ENCODE measurements around the gene CYB561D2.
A peak's percentile ranks its signal among the peaks of the same experiment; 100 is the strongest.

CYB561D2 gene

DNA sequence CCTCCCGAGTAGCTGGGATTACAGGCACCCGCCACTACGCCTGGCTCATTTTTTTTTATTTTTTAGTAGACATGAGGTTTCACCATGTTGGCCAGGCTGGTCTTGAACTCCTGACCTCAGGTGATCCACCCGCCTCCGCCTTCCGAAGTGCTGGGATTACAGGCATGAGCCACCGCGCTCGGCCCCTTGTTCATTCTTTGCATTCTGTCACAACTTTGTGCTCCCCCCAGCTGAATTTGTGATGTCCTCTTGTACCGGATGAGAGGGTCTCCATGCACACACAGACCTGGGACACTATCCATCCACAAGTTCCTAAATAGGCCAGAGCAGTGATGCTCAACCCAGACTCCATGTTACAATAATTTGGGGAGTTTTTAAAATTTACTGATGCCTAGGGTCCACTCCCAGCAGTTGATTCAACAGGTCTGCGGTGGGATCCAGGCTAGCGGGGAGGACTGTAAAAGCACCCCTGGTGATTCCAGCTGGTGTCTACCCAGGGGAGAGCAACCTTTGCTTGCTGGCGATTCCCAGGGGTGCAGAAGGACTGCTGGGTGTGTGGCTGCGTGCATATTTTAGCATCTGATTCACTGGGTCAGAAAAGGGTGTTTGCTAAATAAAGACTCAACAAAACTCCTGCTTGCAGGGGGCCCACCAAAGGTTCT, 11.0 kb upstream of the CYB561D2 start:
- H3K18ac ChIP-seq (ENCODE audit: low read length), result no peak overlapping the region
- H3K4me1 ChIP-seq (ENCODE audit: control insufficient read depth in 1 of 2, insufficient read depth in 2 of 2, low read length in 2 of 2), result peaks cover 19 to 23% of the 10 kb centered on the region in 2 experiments
- peaks cover 0 to 5% of the 10 kb centered on the region in 2 experiments for H3K36me3 ChIP-seq (ENCODE audit: control insufficient read depth in 1 of 2, insufficient read depth in 2 of 2, low read length in 2 of 2)
- no peak for DNase-seq
- H3K27me3 ChIP-seq (ENCODE audit: insufficient read depth, low read length), result peaks cover 27% of the 10 kb centered on the region
- H4K91ac ChIP-seq (ENCODE audit: low read depth, low read length), result no peak overlapping the region
- no peak overlapping the region for H4K12ac ChIP-seq (ENCODE audit: low read depth, low read length)
- no peak overlapping the region for H3K4me2 ChIP-seq (ENCODE audit: low read length)
- H4K8ac ChIP-seq (ENCODE audit: low read depth, low read length), result no peak overlapping the region
- H3K4ac ChIP-seq (ENCODE audit: low read depth, low read length), result no peak overlapping the region
- H2BK5ac ChIP-seq (ENCODE audit: low read depth, low read length, poor library complexity), result no peak overlapping the region
- H3K4me3 ChIP-seq (ENCODE audit: low read depth, low read length), result no peak overlapping the region
- no peak overlapping the region for H2AK5ac ChIP-seq (ENCODE audit: low read length)
- peaks cover 6% of the 10 kb centered on the region for H3K9me3 ChIP-seq (ENCODE audit: insufficient read depth, low read depth, low read length)
- H3K79me1 ChIP-seq (ENCODE audit: low read length), result peaks cover 12% of the 10 kb centered on the region
- H2AFZ ChIP-seq (ENCODE audit: insufficient read depth, low read length, poor library complexity), result no peak overlapping the region
- WGBS (ENCODE audit: extremely low coverage, insufficient coverage, insufficient read length), result no CpG with 5 or more reads among the region's 14 CpGs
- no peak overlapping the region for H3K23ac ChIP-seq (ENCODE audit: low read length)
- peaks cover 16% of the 10 kb centered on the region for H3K79me2 ChIP-seq (ENCODE audit: control insufficient read depth, insufficient read depth, low read length, poor library complexity)
- H2BK120ac ChIP-seq (ENCODE audit: insufficient read depth, low read length, poor library complexity), result no peak overlapping the region
- no peak overlapping the region for H2BK12ac ChIP-seq (ENCODE audit: low read length)
- H3K9ac ChIP-seq (ENCODE audit: low read length), result no peak overlapping the region
- H3K14ac ChIP-seq (ENCODE audit: low read length), result no peak overlapping the region
- H3K27ac ChIP-seq (ENCODE audit: low read depth, low read length), result no peak overlapping the region

DNA sequence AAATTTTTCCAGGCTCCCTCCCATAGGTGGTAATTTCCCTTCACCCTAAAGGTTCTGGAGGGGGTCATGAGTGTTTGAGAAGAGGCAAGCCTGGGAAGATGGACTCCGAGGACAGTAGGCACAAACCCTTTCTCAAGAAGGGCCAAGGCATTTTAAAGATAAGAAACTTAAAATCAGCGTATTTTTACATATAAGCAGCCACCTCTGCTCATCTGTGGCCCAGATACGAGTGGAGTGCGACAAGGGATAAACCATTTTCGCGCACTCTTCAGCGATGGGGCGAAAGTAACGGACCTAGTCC, 10.6 kb upstream of the CYB561D2 start:
- Histone ChIP-seq H3K79me2 (ENCODE audit: control insufficient read depth, insufficient read depth, low read length, poor library complexity) (peaks cover 16% of the 10 kb centered on the region), H2BK120ac (ENCODE audit: insufficient read depth, low read length, poor library complexity) (no peak overlapping the region), H3K9ac (ENCODE audit: low read length) (no peak overlapping the region), H3K4me2 (ENCODE audit: low read length) (no peak overlapping the region), H3K27ac (ENCODE audit: low read depth, low read length) (no peak overlapping the region), H4K12ac (ENCODE audit: low read depth, low read length) (no peak overlapping the region), H2BK5ac (ENCODE audit: low read depth, low read length, poor library complexity) (no peak overlapping the region), H4K8ac (ENCODE audit: low read depth, low read length) (no peak overlapping the region), H3K4me1 (ENCODE audit: control insufficient read depth in 1 of 2, insufficient read depth in 2 of 2, low read length in 2 of 2) (peaks cover 19 to 23% of the 10 kb centered on the region in 2 experiments), H3K14ac (ENCODE audit: low read length) (no peak overlapping the region), H2AFZ (ENCODE audit: insufficient read depth, low read length, poor library complexity) (no peak overlapping the region), H4K91ac (ENCODE audit: low read depth, low read length) (no peak overlapping the region), H2BK12ac (ENCODE audit: low read length) (no peak overlapping the region), H3K27me3 (ENCODE audit: insufficient read depth, low read length) (peaks cover 29% of the 10 kb centered on the region), H3K36me3 (ENCODE audit: control insufficient read depth in 1 of 2, insufficient read depth in 2 of 2, low read length in 2 of 2) (peaks cover 0 to 3% of the 10 kb centered on the region in 2 experiments), H3K79me1 (ENCODE audit: low read length) (peaks cover 12% of the 10 kb centered on the region), H2AK5ac (ENCODE audit: low read length) (no peak overlapping the region), H3K4me3 (ENCODE audit: low read depth, low read length) (no peak overlapping the region), H3K4ac (ENCODE audit: low read depth, low read length) (no peak overlapping the region), H3K18ac (ENCODE audit: low read length) (no peak overlapping the region), H3K9me3 (ENCODE audit: insufficient read depth, low read depth, low read length) (peaks cover 6% of the 10 kb centered on the region), H3K23ac (ENCODE audit: low read length) (no peak overlapping the region)
- DNase-seq, result no peak
- WGBS (ENCODE audit: extremely low coverage, insufficient coverage, insufficient read length), result no CpG with 5 or more reads among the region's 9 CpGs

DNA sequence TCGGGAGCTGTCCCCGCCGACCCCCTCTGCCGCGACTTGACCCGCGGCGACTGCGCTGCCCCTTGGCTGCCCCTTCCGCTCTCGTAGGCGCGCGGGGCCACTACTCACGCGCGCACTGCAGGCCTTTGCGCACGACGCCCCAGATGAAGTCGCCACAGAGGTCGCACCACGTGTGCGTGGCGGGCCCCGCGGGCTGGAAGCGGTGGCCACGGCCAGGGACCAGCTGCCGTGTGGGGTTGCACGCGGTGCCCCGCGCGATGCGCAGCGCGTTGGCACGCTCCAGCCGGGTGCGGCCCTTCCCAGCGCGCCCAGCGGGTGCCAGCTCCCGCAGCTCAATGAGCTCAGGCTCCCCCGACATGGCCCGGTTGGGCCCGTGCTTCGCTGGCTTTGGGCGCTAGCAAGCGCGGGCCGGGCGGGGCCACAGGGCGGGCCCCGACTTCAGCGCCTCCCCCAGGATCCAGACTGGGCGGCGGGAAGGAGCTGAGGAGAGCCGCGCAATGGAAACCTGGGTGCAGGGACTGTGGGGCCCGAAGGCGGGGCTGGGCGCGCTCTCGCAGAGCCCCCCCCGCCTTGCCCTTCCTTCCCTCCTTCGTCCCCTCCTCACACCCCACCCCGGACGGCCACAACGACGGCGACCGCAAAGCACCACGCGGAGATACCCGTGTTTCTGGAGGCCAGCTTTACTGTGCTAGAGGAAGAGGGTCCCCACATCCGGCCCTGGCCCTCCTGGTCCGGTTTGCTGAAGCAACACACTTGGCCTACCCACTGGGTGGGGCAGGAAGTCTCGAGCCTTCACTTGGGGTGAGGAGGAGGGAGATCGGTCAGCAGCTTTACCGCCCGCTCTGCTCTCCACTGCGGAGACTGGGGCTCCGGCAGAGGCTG, 10.0 kb upstream of the CYB561D2 start, which contains the start of gene RASSF1:
Gene RASSF1, minus strand, starts transcription at position 389 of the 882 bp plus-strand sequence. Its CDS starts 31 bp downstream, at position 358.
- H3K18ac ChIP-seq (ENCODE audit: low read length), result no peak within 1 kb of the TSS
- no CpG with 5 or more reads among the region's 85 CpGs for WGBS (ENCODE audit: extremely low coverage, insufficient coverage, insufficient read length)
- peak within 1 kb of the TSS; percentile 46 for H3K4me3 ChIP-seq (ENCODE audit: low read depth, low read length)
- no peak within 1 kb of the TSS for H2BK12ac ChIP-seq (ENCODE audit: low read length)
- H3K9me3 ChIP-seq (ENCODE audit: insufficient read depth, low read depth, low read length), result peaks cover 6% of the 10 kb centered on the region
- no peak within 1 kb of the TSS for H2BK120ac ChIP-seq (ENCODE audit: insufficient read depth, low read length, poor library complexity)
- H3K23ac ChIP-seq (ENCODE audit: low read length), result no peak within 1 kb of the TSS
- peaks cover 12% of the 10 kb centered on the region for H3K79me1 ChIP-seq (ENCODE audit: low read length)
- peak within 1 kb of the TSS; percentile 13 for H2AFZ ChIP-seq (ENCODE audit: insufficient read depth, low read length, poor library complexity)
- peaks cover 0 to 2% of the 10 kb centered on the region in 2 experiments for H3K36me3 ChIP-seq (ENCODE audit: control insufficient read depth in 1 of 2, insufficient read depth in 2 of 2, low read length in 2 of 2)
- no peak within 1 kb of the TSS for H2BK5ac ChIP-seq (ENCODE audit: low read depth, low read length, poor library complexity)
- no peak within 1 kb of the TSS for H4K91ac ChIP-seq (ENCODE audit: low read depth, low read length)
- H3K4ac ChIP-seq (ENCODE audit: low read depth, low read length), result no peak within 1 kb of the TSS
- H4K12ac ChIP-seq (ENCODE audit: low read depth, low read length), result no peak within 1 kb of the TSS
- no peak within 1 kb of the TSS for H3K14ac ChIP-seq (ENCODE audit: low read length)
- H3K4me1 ChIP-seq (ENCODE audit: control insufficient read depth in 1 of 2, insufficient read depth in 2 of 2, low read length in 2 of 2), result peaks cover 19 to 23% of the 10 kb centered on the region in 2 experiments
- H3K9ac ChIP-seq (ENCODE audit: low read length), result no peak within 1 kb of the TSS
- H3K4me2 ChIP-seq (ENCODE audit: low read length), result peak within 1 kb of the TSS; percentile 59
- H3K79me2 ChIP-seq (ENCODE audit: control insufficient read depth, insufficient read depth, low read length, poor library complexity), result peaks cover 14% of the 10 kb centered on the region
- H3K27ac ChIP-seq (ENCODE audit: low read depth, low read length), result no peak within 1 kb of the TSS
- no peak for DNase-seq
- H4K8ac ChIP-seq (ENCODE audit: low read depth, low read length), result no peak within 1 kb of the TSS
- no peak within 1 kb of the TSS for H2AK5ac ChIP-seq (ENCODE audit: low read length)
- H3K27me3 ChIP-seq (ENCODE audit: insufficient read depth, low read length), result peaks cover 31% of the 10 kb centered on the region

DNA sequence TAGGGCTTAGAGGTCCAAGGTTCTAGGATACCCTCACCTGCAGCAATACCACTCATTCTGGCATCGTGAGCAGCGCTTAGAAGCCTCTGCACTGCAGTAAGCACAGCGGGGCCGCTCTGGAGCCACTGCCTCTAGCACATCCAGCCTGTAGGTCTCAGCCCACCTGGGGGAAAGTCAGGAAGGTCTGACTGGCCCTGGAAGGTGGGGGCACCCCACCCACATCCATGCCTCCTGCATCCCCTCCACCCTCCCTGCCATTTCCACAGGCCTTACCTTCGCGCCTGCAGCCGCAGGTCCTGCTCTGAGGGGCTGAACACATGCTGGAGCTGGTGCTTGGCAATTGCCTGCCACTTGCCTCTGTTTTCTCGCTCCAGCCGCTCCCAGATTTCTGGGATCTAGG, 9.1 kb upstream of the CYB561D2 start:
- Histone ChIP-seq H4K12ac (ENCODE audit: low read depth, low read length) (no peak overlapping the region), H3K27ac (ENCODE audit: low read depth, low read length) (no peak overlapping the region), H3K4ac (ENCODE audit: low read depth, low read length) (no peak overlapping the region), H3K36me3 (ENCODE audit: control insufficient read depth in 1 of 2, insufficient read depth in 2 of 2, low read length in 2 of 2) (no peaks in the 10 kb centered on the region), H3K9ac (ENCODE audit: low read length) (no peak overlapping the region), H3K18ac (ENCODE audit: low read length) (no peak overlapping the region), H3K23ac (ENCODE audit: low read length) (no peak overlapping the region), H3K79me2 (ENCODE audit: control insufficient read depth, insufficient read depth, low read length, poor library complexity) (peaks cover 9% of the 10 kb centered on the region), H2AFZ (ENCODE audit: insufficient read depth, low read length, poor library complexity) (no peak overlapping the region), H3K4me3 (ENCODE audit: low read depth, low read length) (no peak overlapping the region), H3K4me1 (ENCODE audit: control insufficient read depth in 1 of 2, insufficient read depth in 2 of 2, low read length in 2 of 2) (peaks cover 19 to 21% of the 10 kb centered on the region in 2 experiments), H4K91ac (ENCODE audit: low read depth, low read length) (no peak overlapping the region), H3K4me2 (ENCODE audit: low read length) (no peak overlapping the region), H2BK12ac (ENCODE audit: low read length) (no peak overlapping the region), H3K79me1 (ENCODE audit: low read length) (peaks cover 11% of the 10 kb centered on the region), H3K9me3 (ENCODE audit: insufficient read depth, low read depth, low read length) (peaks cover 6% of the 10 kb centered on the region), H2BK120ac (ENCODE audit: insufficient read depth, low read length, poor library complexity) (no peak overlapping the region), H4K8ac (ENCODE audit: low read depth, low read length) (no peak overlapping the region), H3K27me3 (ENCODE audit: insufficient read depth, low read length) (peaks cover 31% of the 10 kb centered on the region), H2AK5ac (ENCODE audit: low read length) (no peak overlapping the region), H3K14ac (ENCODE audit: low read length) (no peak overlapping the region), H2BK5ac (ENCODE audit: low read depth, low read length, poor library complexity) (no peak overlapping the region)
- no CpG with 5 or more reads among the region's 9 CpGs for WGBS (ENCODE audit: extremely low coverage, insufficient coverage, insufficient read length)
- DNase-seq, result no peak

Measured in trophoblast cell (in vitro differentiated cells and primary cell).